ENCODE results near the gene PPY.

DNA sequence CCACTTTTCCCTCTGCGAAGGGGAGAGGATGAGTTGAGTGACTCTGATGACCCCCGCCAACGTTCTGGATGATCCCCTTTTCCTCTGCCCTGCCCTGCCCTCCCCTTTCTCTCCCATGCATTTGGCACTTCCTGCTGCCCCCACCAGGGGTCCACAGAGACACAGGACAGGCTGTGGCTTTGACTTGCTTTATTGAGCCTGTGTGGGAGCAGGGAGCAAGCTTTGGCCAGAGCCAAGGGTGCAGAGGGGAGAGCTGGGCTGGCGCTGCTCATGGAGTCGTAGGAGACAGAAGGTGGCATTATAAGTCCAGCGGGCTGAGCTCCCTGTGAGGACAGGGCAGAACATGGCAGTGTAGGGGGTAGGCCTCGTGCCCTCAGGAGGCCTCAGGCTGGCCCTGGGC, 1.6 kb downstream of the PPY start:
- TF ChIP-seq, protein P1, sequence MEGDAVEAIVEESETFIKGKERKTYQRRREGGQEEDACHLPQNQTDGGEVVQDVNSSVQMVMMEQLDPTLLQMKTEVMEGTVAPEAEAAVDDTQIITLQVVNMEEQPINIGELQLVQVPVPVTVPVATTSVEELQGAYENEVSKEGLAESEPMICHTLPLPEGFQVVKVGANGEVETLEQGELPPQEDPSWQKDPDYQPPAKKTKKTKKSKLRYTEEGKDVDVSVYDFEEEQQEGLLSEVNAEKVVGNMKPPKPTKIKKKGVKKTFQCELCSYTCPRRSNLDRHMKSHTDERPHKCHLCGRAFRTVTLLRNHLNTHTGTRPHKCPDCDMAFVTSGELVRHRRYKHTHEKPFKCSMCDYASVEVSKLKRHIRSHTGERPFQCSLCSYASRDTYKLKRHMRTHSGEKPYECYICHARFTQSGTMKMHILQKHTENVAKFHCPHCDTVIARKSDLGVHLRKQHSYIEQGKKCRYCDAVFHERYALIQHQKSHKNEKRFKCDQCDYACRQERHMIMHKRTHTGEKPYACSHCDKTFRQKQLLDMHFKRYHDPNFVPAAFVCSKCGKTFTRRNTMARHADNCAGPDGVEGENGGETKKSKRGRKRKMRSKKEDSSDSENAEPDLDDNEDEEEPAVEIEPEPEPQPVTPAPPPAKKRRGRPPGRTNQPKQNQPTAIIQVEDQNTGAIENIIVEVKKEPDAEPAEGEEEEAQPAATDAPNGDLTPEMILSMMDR (IDR thresholded peaks at IDR 0.05), result no peak
- TF ChIP-seq POLR2A (IDR thresholded peaks at IDR 0.05), result no peak

Data from lower leg skin (tissue), 3 donors.